HL-60 (cell line): ENCODE data around the gene CFAP92.

Source experiments
- DNase-seq, 2 experiments: peaks; one replicate each; pipeline ENCODE4 v3.0.0-alpha.2; 2010 to 2020; ENCODE audit warnings: low read depth in 1 of 2, low spot score in 1 of 2
- H3K27ac ChIP-seq: fragments of 250-450 bp; sonication (Bioruptor Pico); replicated peaks from 2 replicates; pipeline ENCODE4 v1.5.1; 2020; ENCODE audit warnings: mild to moderate bottlenecking, moderate library complexity
- H3K27me3 ChIP-seq: fragments of 250-450 bp; sonication (Bioruptor Pico); 2 replicates; pipeline ENCODE4 v1.5.1; 2021; ENCODE audit warnings: mild to moderate bottlenecking, moderate library complexity; ENCODE audit not compliant: insufficient read depth, poor library complexity, severe bottlenecking
- H3K4me3 ChIP-seq: replicated peaks from 2 replicates; pipeline ENCODE4 v1.5.1; 2011; ENCODE audit warnings: mild to moderate bottlenecking, control low read depth, low read length; ENCODE audit not compliant: insufficient read depth
- GABPA ChIP-seq: IDR thresholded peaks from 2 replicates; pipeline ENCODE4 v1.6.1; 2012; ENCODE audit warnings: low read depth
- POLR2AphosphoS5 ChIP-seq: IDR thresholded peaks from 2 replicates; pipeline ENCODE4 v1.6.1; 2012; ENCODE audit warnings: low read depth
- SPI1 ChIP-seq: IDR thresholded peaks from 2 replicates; pipeline ENCODE4 v1.6.1; 2012; ENCODE audit warnings: low read depth, mild to moderate bottlenecking, borderline replicate concordance
- TF ChIP-seq, protein P1 (sequence below): IDR thresholded peaks from 2 replicates; pipeline ENCODE4 v1.6.1; 2012; ENCODE audit warnings: low read depth; ENCODE audit not compliant: insufficient replicate concordance
- TF ChIP-seq, protein P2 (sequence below): IDR thresholded peaks from one replicate; pipeline ENCODE4 v1.5.1; 2011; ENCODE audit warnings: low read length, control low read depth, inconsistent platforms; ENCODE audit not compliant: insufficient read depth

CFAP92 gene

DNA sequence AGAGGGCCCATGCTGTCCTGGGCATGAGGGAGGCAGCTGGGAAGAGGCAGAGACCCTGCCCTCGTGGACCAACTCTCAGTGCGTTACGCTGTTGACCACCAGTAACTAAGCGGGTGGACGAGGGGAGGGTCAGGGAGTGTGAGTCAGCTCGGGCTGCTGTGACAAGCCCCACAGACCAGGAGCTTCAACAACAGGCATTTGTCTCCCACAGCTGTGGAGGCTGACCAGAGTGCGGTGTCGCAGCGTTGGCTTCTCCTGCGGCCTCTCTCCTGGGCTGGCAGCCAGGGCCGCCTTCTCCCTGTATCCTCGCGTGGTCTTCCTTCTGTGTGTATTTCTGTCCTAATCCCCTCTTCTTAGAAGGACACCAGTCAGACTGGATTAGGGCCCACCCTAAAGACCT, 20.3 kb upstream of the CFAP92 start:
- no peaks in the 10 kb centered on the region for H3K27me3 ChIP-seq
- H3K4me3 ChIP-seq = no peak overlapping the region
- DNase-seq = no peak
- H3K27ac ChIP-seq = no peak overlapping the region
- TF ChIP-seq POLR2AphosphoS5 (no peak), SPI1 (no peak), GABPA (no peak)
- TF ChIP-seq, protein P1, sequence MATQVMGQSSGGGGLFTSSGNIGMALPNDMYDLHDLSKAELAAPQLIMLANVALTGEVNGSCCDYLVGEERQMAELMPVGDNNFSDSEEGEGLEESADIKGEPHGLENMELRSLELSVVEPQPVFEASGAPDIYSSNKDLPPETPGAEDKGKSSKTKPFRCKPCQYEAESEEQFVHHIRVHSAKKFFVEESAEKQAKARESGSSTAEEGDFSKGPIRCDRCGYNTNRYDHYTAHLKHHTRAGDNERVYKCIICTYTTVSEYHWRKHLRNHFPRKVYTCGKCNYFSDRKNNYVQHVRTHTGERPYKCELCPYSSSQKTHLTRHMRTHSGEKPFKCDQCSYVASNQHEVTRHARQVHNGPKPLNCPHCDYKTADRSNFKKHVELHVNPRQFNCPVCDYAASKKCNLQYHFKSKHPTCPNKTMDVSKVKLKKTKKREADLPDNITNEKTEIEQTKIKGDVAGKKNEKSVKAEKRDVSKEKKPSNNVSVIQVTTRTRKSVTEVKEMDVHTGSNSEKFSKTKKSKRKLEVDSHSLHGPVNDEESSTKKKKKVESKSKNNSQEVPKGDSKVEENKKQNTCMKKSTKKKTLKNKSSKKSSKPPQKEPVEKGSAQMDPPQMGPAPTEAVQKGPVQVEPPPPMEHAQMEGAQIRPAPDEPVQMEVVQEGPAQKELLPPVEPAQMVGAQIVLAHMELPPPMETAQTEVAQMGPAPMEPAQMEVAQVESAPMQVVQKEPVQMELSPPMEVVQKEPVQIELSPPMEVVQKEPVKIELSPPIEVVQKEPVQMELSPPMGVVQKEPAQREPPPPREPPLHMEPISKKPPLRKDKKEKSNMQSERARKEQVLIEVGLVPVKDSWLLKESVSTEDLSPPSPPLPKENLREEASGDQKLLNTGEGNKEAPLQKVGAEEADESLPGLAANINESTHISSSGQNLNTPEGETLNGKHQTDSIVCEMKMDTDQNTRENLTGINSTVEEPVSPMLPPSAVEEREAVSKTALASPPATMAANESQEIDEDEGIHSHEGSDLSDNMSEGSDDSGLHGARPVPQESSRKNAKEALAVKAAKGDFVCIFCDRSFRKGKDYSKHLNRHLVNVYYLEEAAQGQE = no peak
- TF ChIP-seq, protein P2, sequence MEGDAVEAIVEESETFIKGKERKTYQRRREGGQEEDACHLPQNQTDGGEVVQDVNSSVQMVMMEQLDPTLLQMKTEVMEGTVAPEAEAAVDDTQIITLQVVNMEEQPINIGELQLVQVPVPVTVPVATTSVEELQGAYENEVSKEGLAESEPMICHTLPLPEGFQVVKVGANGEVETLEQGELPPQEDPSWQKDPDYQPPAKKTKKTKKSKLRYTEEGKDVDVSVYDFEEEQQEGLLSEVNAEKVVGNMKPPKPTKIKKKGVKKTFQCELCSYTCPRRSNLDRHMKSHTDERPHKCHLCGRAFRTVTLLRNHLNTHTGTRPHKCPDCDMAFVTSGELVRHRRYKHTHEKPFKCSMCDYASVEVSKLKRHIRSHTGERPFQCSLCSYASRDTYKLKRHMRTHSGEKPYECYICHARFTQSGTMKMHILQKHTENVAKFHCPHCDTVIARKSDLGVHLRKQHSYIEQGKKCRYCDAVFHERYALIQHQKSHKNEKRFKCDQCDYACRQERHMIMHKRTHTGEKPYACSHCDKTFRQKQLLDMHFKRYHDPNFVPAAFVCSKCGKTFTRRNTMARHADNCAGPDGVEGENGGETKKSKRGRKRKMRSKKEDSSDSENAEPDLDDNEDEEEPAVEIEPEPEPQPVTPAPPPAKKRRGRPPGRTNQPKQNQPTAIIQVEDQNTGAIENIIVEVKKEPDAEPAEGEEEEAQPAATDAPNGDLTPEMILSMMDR = no peak

DNA sequence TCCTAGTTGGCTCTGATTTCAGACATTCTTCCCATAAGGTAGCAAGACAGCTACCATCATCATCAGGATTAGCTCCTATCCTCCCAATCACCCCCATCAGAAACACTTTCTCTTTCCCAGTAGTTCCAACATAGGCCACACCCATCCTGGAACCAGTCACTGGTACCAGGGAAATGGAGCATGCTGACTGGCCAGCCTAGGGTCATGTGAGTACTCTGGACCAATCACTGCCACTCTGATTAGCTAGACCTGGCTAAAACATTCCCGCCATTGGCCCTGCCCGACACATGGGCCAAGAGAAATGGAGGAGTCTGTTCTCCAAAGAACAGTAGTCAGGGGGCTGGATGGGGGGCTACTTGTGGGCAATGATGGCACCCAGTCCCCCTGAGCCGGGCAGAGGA, 19.6 kb upstream of the CFAP92 start:
- Histone ChIP-seq H3K4me3 (no peak overlapping the region), H3K27me3 (no peaks in the 10 kb centered on the region), H3K27ac (no peak overlapping the region)
- DNase-seq = no peak
- TF ChIP-seq, protein P1 = no peak
- no peak for TF ChIP-seq POLR2AphosphoS5
- TF ChIP-seq SPI1 = no peak
- TF ChIP-seq, protein P2 = no peak
- no peak for TF ChIP-seq GABPA

DNA sequence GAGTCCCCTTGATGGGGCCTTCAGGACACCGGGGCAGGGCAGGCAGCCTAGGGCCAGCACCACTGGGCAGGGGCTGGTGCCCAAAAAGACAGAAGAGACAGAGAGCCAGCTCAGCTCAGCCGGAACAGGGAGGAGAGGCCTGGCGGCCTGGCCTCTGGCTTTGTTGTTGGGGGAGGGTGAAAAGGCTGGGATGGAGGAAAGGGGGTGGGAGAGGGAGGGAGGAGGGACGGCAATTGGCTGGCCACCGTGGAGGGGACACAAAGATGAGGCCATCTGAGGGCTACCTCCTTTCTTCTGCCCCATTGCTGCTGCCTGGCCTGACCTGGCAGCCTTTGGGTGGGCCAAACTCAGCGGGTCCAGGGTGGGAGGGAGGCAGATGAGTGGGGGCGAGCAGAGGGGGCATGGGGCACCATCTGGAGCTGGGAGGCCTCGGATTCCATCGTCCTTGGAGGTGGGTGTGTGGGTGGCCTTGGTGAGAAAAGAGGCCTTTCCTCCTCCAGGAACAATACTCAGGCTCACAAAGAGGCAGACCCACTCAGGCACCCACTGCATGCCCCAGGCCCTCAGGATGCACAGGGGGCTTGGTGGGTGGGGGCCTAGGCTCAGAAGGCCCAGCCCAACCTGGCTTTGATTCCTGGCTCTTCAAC, 16.6 kb upstream of the CFAP92 start:
- H3K4me3 ChIP-seq = no peak overlapping the region
- no peak for DNase-seq
- no peak for TF ChIP-seq GABPA
- TF ChIP-seq, protein P2 = no peak
- H3K27me3 ChIP-seq = no peaks in the 10 kb centered on the region
- no peak overlapping the region for H3K27ac ChIP-seq

DNA sequence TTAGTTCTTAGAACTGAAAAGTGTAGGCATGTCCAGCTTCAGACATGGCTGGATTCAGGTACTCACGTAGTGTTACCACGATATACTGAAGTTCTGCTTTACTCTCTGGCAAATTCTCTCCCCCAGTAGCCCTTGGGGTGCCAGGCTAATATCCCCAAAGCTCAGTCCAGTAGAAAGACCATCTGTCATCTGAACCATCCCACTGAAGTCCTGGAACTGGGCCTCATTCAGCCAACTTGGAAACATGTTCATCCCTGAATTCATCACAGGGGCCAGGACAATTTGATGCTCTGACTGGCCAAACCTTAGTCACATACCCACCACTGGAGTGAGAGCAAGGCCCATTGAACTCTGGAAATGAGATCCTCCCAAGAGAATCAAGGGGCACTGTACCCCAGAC, 15.4 kb upstream of the CFAP92 start:
- no peak overlapping the region for H3K4me3 ChIP-seq
- H3K27ac ChIP-seq = no peak overlapping the region
- DNase-seq = no peak
- TF ChIP-seq, protein P2 = no peak
- TF ChIP-seq SPI1 = no peak
- TF ChIP-seq POLR2AphosphoS5 = no peak
- no peak for TF ChIP-seq GABPA
- TF ChIP-seq, protein P1 = no peak
- no peaks in the 10 kb centered on the region for H3K27me3 ChIP-seq
